Ecto neural progenitor cell (in vitro differentiated cells): Measurements from ENCODE around the gene SLC25A10.
"Not testable (repeated sequence)": the region's sequence is repeated elsewhere in the genome, so short reads cannot be mapped to it uniquely, and the experiment has no call there.

ENCODE experiments used
- DNase-seq: peaks from one replicate; pipeline ENCODE4 v3.0.0-alpha.2; 2018; ENCODE audit warnings: low spot score

SLC25A10 gene

GRCh38 chr17:81722184-81723120 is 10.4 kb downstream of the SLC25A10 start:
- DNase-seq = no peak

- no peak for DNase-seq
Observed at GRCh38 chr17:81723651-81724209, 11.6 kb downstream of the SLC25A10 start.

- DNase-seq = no peak
Observed at GRCh38 chr17:81725439-81725838, 13.4 kb downstream of the SLC25A10 start.

- DNase-seq = no peak
Observed at GRCh38 chr17:81726004-81726403, 13.9 kb downstream of the SLC25A10 start.

- DNase-seq = no peak
Observed at GRCh38 chr17:81727324-81728031, 15.4 kb downstream of the SLC25A10 start.

DNA sequence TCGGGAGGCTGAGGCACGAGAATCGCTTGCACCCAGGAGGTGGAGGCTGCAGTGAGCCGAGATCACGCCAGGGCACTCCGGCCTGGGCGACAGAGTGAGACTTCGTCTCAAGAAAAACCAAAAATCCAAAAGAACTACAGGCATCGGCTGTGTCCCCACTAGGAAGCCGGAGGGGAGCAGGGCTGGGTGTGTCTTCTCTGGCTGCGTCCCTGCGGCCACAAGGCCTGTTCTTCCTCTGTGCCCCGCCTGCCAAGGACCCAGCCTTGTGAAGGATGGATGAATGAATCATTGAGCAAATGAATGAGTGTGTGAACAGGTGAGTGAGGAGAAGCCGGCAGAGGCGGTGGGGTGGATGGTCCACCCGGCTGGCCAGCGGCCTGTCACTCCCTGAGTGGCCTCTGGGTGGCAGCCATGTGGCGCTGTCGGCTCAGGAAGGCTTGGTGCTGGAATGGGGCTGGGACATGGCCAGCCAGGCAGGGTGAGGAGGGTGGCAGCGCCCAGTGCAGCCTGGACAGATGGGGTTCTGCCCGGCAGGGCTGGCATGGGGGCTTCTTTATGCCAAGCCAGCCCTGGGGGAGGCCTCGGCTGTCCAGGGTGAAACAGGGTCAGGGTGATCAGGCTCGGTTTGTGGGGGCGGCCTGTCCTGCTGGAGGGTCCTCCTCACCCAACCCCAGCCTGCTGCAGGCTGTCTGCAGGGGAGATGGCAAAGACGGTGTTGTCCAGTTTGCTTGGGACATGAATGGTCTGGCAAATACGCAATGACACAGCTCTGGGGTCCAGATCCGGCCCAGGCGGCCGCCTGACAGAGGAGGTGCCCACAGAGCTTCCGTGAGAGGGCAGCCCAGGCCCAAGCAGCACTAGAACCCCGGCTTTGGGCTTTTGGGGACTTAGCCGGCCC is 21.7 kb downstream of the SLC25A10 start:
- DNase-seq = peak; percentile 92

GRCh38 chr17:81734405-81735263 is 22.6 kb downstream of the SLC25A10 start:
- no peak for DNase-seq

GRCh38 chr17:81735264-81736102 is 23.4 kb downstream of the SLC25A10 start:
- no peak for DNase-seq

GRCh38 chr17:81737947-81738800 is 26.1 kb downstream of the SLC25A10 start:
- DNase-seq = no peak

- DNase-seq = no peak
Observed at GRCh38 chr17:81738801-81739393, 26.8 kb downstream of the SLC25A10 start.

- DNase-seq = not testable (repeated sequence)
Observed at GRCh38 chr17:81739593-81739992, 27.5 kb downstream of the SLC25A10 start.

GRCh38 chr17:81740395-81740961 is 28.4 kb downstream of the SLC25A10 start:
- no peak for DNase-seq

DNA sequence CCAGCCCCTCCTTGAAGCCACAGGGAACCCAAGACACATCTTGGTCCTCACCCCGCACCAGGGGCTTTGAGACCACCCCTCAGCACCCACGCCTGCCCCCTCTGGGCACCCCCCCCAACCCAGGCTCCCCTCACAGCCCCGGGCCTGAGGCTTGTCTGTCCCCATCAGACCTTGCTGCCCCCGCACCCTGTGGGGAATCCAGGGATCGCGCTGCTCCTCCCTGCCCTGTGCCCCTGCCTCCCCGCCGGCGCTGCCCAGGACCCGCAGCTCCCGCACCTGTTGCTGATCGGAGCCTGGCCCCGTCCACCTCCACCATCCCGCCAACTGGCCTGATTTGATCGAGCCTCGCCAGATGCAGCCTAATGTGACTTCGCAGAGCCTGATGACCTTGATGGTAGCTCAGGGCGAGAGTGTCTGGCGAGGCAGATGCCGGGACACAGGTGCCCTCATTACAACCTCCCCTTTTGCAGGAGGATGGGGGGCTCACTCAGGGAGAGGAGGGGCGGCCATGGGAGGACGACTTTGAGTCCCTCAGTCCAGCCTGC is 29.0 kb downstream of the SLC25A10 start:
- no peak for DNase-seq

DNA sequence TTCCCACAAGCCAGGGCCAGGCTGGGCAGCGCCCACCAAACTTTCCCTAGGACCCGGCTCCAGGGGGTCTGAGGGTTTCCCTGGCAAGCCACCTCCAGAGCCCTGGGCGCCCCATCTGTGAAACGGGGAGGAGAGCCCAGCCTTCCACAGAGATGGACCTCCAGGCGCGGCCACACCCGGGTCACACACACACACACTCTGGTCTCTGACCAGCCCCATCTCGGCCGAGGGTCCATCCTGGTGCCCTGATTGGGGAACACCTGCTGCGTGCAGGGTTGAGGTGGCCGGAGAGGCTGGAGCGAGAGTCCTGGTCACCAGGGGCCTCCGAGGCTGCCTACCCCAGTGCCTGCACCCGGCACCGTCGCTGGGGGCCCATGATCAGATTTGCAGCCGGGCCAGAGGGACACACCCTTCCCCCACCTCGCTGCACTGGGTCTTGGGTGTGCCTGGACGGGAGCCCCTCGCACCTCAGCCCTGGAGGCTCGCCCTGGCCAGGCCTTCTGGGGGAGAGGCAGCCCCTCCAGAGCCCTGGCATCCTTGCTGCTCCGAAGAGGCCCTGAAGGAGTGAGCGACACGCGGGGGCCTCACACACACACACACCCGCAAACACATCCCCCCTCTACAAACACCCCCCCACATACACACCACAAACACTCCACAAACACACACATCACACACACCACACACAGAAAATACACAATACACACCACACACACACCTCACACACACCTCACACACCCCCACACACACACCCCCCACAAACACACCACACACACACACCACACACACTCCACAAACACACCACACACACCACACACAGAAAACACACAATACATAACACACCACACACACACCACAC is 29.7 kb downstream of the SLC25A10 start:
- no peak for DNase-seq
